ENCODE measurements around the gene RIMS4.

DNA sequence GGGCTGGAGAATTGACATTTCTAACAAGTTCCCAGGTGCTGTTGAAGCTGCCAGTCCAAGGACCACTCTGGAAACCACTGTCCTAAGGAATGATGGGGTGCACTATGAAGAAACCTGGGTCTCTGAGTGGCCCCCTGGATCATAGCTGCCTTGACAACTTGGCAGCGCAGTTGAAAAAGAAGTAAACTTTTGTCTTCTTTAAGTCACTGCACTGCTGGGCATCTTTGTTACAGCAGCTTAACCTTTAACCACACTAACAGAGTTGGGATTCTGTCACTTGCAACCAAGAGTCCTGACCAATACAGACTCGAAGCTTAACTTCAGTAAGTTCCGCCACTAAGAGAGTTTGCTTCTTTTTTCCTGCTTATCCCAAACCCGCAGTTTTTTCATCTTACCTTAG lies 73.2 kb downstream of the RIMS4 start:
- TF ChIP-seq POLR2AphosphoS5 (IDR thresholded peaks at IDR 0.05; ENCODE audit: borderline replicate concordance, low read depth, low read length) (no peak), EZH2 (IDR thresholded peaks at IDR 0.05) (no peak), FOXP2 (optimal IDR thresholded peaks at IDR 0.05; ENCODE audit: control extremely low read depth, extremely low read length, insufficient read depth) (no peak)
